WTC11 (cell line): Measurements from ENCODE around the gene BCL7B.

Source experiments
- IRF1 ChIP-seq: sonication (generic); formaldehyde crosslinking; IDR thresholded peaks from 2 replicates; pipeline ENCODE4 v1.8.0; 2023; ENCODE audit warnings: missing genetic modification reagents
- TEAD4 ChIP-seq: sonication (generic); formaldehyde crosslinking; IDR thresholded peaks from 2 replicates; pipeline ENCODE4 v1.8.0; 2022; ENCODE audit warnings: mild to moderate bottlenecking, missing genetic modification reagents
- USF2 ChIP-seq: sonication (generic); formaldehyde crosslinking; IDR thresholded peaks from 2 replicates; pipeline ENCODE4 v1.8.1; 2023; ENCODE audit warnings: mild to moderate bottlenecking, missing genetic modification reagents, moderate library complexity

GRCh38 chr7:73569042-73569608, 11.6 kb upstream of the BCL7B start:
- TF ChIP-seq TEAD4 = no peak
- TF ChIP-seq USF2 (CRISPR knock-in tag) = no peak
- no peak for TF ChIP-seq IRF1 (CRISPR knock-in tag)
